COLO668 (cell line): ENCODE measurements around the gene ATP5ME.
"Not testable (repeated sequence)": the region's sequence is repeated elsewhere in the genome, so short reads cannot be mapped to it uniquely, and the experiment has no call there.

ENCODE experiments used
- DNase-seq: peaks from one replicate; lab custom pipeline; 2025; ENCODE audit not compliant: unreplicated experiment; lab: John Stamatoyannopoulos, UW

The ATP5ME gene

DNA sequence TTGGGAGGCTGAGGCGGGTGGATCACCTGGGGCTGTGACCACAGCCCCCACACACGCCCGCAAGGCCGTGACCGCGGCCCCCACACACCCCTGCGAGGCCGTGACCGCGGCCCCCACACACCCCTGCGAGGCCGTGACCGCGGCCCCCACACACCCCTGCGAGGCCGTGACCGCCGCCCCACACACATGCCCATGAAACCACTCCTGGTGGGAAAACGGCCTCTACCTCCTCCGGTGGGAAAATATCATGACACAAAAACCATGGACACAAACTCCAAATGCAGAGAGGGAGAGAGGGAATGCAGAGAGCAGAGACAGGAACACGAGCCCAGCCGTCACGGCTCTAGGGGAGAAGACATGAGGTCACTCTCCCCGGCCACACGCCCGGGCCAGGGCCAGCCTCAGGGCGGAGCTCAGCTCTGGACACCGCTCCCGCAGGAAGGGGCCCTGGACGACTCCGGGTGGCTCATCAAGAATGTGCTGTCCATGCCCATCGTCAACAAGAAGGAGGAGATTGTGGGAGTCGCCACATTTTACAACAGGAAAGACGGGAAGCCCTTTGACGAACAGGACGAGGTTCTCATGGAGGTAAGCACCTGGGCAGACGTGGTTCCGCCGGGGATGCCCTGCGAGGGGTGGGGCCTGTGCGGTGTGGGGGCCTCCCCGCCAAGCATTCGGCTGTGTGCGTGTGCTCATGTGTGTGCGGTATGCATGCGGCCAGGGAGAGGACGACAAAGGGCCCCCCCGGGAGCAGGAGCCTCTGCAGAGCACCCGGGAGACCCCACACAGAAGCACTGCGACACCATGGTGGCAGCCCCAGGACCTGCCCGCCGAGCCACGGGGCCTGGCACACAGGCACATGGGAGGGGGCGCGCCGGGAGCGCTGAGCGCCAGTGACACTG, 17.4 kb downstream of the ATP5ME start:
- no peak for DNase-seq

DNA sequence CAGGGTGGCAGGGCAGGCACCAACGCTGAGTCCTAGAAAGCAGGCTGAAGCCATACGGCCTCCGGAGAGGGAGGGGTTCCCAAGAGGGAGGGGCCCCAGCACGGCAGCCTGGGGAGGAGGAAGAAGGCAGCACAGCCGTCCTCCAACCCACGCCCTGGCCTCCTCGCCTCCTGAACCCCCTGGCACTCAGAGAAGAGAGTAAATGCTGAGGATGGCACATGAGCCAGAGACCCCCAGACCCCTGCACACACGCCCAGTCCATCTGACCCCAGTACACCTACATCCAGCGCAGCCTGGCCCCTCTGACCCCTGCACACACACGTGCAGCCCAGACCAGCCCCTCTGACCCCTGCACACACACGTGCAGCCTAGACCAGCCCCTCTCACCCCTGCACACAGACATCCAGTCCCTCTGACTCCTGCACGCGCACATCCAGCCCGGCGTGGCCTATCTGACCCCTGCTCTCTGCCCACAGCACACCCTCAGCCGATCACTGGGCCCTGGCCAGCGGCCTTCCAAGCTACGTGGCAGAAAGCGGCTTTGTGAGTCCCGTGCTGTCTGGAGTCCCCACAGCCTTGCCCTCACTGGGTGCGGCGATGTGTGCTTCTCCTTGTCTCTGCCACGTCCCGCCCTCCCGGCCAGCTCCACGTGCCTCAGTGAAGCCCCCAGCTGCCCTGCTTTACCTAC, 18.5 kb downstream of the ATP5ME start:
- no peak for DNase-seq

DNA sequence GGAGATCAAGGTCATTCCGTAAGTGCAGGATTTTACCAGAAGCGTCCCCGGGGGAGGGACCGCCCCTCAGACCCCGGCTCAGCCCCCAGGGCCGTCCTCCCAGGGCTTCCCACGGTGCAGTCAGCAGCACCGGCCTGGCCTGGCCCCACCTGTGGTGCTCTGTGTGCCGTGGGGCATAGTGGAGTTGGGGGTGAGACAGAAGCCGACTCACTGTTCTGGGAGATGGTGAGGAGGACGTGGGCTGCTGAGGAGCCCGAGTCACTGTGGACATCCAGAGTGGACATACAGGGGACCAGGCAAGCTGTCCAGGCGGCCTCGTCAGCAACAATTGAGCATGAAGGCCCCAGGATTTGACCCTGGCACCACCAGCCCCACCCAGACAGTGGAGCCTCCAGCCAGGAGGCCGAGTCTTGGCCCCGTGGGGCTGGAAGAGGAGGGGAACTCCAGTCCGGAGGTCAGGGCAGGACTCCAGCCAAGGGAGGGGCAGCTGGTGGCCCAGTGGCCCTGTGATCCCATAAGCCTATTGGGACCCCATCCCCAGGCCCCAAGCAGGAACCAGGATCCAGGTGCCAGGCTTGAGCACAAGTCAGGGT, 19.1 kb downstream of the ATP5ME start:
- DNase-seq: no peak

DNA sequence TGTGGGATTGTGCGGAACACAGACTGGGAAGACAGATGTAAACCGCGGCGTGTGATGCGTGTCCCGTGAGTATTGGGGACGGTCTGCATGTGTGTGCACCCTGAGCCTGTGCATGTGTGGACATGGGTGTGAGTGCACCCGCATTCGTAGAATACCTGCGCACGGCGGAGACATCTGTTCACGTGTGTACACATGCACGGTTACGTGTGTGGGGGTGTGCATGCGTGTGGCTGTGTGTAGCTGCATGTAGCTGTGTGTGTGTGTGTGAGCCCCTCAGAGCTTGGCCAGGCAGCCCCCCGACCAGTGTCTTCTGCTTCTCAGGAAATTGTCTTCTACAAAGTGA, 19.6 kb downstream of the ATP5ME start:
- no peak for DNase-seq

DNA sequence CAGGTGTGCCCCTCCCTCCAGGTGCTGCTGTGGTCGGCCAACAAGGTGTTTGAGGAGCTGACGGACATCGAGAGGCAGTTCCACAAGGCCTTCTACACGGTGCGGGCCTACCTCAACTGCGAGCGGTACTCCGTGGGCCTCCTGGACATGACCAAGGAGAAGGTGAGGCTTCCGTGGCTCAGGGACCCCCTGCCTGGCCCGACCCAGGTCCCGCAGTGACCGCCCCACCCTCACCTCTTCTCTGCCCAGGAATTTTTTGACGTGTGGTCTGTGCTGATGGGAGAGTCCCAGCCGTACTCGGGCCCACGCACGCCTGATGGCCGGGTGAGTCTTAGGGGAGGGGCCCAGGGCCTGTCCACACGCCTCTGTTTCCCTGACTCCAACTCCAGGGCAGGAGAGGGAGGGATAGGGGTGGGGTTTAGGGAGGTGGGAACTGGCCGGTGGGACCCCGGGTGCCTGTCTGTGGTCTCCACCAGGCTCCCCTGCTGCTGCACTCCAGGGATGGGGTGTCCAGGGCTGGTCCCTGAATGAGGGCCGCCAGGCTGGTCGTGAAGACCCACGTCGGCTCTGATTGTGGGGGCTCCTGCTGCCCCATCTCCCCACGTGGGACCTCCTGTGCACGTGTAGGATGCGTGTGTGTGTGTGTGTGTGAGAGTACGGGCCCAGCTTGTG, 20.1 kb downstream of the ATP5ME start:
- no peak for DNase-seq

DNA sequence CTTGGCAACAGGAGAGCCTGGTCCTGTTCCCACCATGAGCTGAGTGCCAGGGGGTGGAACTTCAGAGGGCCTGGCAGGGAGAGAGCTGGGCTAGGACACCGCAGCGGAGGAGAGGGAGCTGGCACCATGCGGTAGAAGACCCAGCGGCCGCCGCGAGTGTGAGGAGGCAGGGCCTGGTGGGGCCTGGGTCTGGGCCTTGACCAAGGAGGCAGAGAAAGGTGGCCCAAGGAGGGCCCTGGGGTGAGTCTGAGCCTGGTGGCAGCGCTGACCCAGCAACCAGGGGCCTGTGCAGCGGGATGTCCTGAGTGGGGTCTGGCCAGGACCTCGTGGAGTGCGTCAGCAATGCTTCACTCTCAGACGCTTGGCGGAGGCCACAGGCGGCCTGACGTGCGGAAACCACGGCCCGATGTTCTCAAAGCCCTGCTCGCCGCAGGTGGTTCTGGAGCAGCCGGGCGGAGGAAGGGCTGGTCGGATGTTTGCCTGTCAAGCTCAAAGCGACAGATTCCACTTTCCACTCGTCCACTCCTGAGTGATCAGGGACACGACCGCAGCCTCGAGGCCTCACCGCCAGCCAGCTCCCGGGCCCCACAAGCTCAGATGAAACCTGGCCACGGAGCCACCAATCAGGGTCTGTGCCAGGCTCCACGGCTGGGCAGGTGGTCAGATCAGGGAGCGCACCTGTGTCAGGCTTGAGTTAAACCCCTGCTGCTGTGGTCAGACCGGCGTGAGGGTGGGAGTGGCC, 20.8 kb downstream of the ATP5ME start:
- DNase-seq: no peak

DNA sequence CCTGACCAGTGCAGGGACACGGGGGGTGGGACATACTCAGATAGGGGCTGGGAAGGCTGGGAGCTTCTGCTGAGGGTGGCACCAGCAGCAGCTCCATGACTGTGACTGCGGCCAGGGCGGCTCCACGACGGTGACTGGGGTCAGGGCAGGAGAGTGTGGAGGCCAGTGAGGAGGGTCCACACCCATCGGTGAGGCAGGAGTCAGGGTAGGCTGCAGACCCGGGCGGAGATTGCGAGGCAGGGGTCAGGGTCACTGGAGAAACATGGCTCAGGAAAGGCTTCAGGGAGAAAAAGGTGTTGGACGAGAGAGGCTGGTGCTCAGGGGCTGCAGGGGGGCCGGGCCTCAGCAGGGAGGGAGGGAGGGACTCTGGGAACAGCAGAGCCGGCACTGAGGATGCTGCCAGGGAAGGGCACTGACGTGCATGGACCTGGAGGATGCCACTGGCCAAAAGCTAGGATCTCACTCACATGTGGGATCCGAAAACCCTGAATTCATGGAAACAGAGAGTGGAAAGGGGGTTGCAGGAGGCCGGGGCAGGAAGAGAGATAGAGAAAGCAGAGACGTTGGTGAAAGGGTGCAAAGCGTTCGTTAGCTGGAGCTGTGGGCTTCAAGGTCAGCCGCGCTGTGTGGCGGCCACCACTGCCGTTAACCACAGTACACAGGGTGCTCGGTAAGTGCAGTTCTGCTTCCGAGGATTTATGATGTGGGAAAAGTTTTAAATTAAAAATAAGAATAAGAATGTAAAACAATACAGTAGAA, 22.0 kb downstream of the ATP5ME start:
- no peak for DNase-seq

DNA sequence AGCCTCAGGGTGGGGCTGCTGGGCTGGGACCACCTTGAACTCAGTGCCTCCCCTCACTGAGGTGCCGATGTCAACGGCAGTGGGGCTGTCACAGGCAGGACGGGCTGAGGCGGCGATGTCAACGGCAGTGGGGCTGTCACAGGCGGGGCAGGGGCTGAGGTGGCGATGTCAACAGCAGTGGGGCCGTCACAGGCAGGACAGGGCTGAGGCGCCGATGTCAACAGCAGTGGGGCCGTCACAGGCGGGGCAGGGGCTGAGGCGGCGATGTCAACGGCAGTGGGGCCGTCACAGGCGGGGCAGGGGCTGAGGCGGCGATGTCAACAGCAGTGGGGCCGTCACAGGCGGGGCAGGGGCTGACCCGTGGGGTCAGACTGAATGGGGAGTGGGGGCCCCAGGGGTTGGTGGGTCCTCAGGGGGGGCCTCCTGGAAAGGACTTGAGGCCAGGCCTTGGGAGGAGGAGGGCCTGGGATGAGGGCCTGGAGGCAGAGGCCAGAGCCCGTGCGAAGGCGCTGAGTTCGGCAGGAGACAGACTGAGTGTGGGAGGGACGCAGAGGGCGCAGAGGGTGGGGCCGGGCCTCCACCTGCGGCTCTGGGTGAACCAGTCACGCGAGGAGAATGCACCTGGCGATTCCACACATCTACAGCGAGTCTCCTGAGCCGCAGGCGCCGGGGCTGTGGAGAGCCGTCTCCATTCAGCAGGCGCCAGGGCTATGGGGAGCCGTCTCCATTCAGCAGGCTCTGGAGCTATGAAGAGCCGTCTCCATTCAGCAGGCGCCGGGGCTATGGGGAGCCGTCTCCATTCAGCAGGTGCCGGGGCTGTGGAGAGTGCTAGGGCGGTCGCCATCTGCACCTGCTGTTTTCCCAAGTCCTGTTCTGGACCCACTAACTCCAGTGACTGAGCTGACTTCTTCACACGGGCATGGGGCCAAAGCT, 22.9 kb downstream of the ATP5ME start:
- peak; percentile 91 for DNase-seq

DNA sequence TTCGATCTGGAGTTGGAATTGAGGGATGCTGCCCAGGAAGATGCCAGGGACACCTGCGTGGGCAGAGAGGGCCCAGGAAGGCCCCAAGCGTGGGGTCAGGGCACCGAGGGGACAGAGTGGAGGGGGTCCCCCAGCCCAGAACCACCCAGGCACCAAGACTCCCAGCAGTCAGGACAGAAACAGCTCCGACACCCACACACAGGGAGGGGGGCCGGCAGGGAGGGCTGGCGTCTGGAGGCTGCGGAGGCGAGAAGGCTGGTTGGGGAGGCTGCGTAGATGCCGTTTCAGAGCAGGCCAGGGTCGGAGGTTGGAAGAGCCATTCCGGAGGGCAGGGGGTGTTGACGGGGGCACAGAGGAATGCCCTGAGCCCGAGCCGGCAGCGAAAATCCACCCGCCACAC, 23.6 kb downstream of the ATP5ME start:
- no peak for DNase-seq

DNA sequence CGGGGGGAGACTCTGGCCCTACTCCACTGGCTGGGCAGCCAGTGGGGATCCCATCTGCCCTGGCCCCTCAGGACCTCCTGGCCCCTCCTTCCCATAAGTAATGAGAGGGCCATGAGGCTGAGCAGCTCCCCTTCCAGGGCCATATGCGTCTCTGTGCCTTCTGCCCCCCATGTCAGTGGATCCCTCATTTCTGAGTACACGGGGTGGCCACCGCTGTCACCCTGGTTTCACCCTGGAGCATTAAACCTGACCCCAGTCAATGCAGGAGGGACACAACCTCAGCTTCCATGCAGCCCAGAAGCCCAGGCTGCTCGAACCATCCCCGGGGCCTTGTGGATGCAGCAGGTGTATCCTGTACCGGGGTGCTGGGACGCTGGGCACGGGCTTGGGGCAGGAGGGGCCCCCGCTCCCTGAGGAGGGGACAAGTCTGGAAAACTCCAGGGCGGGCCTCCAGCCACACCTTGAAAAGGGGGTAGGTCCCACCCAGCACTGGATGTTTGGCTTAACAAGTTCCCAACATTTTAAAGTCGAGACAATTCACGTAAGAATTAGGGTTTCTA, 24.2 kb downstream of the ATP5ME start:
- DNase-seq: no peak

DNA sequence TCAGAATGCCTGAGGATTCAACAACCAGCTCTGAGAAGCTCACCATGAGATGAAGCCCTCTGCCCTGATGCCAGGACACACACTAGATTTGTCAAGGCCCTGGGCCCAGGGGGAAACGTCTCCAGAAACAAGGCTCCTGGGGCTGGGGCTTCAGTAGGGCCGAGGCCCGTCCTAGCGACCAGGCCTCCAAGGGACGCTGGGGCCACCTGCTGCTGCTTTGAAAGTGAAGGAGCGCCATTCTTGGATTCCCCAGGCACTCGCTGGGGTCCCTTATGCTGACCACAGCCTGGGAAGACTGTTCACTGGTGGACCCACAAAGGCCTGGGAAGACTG, 24.8 kb downstream of the ATP5ME start:
- no peak for DNase-seq

DNA sequence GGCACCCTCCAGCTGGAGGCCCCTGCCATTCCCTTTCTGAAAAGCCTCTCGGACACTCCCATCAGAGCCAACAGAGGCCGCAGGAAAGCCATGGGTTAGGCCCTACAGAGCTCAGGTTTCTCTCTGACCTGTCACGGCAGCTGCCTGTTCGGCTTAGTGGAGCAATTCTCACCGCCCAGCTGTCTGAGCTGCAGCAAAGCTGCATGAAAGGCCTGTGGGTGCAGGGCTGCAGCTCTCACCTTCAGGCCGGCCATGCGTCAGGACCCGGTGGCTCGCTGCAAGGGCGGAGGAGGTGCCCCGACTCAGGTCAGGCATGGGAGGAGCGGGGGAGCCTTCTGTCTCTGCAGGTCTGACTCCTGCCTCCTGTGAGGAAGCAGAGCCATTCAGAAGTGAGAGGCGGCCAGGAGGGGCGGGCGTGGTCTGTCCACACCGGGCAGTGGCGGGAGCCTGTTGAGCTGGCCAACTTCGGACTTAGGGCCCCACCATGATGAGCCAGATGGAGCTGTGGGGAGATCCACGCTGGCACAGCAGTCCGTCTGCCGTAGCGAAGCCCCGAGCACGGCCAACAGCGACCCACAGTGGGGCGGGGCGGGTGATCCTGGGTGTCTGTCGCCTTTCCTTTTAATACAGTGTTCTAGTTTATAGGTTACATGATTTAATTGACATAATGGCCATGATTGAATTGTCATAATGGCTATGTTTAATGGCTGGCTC, 25.3 kb downstream of the ATP5ME start:
- peak; percentile 67 for DNase-seq

DNA sequence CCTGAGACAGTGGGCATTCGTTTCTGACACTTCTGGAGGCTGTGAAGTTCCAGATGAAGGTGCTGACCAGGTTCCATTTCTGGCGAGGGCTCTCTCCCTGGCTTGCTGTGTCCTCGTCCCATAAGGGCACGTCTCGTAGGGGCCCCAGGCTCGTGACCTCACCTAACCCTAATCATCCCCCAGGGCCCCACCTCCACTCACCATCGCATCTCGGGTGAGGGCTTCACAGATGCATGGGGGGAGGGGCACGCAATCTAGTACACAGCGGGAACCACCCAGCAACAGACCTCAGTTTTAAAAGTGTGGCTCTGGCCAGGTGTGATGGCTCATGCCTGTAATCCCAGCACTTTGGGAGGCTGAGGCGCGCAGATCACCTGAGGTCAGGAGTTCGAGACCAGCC, 26.6 kb downstream of the ATP5ME start:
- DNase-seq: no peak

DNA sequence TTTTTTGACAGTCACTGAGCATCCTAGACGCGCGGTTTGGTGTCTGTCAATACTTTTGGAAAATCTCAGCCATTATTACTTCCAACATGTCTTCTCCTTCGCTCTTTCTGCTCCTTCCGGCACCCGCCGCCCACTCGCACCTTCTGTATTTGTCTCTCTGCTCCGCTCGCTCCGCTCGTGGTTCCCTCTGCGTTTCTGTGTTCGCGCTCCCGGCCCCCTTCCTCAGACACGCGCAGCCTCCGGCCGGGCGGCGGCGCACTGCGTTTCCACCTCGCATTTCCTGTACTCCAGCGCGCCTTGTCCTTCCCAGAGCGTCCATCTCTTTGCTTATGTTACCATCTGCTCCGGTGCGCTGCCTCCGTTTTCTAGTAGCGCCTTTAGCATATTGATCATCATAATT, 27.6 kb downstream of the ATP5ME start:
- DNase-seq: no peak

DNA sequence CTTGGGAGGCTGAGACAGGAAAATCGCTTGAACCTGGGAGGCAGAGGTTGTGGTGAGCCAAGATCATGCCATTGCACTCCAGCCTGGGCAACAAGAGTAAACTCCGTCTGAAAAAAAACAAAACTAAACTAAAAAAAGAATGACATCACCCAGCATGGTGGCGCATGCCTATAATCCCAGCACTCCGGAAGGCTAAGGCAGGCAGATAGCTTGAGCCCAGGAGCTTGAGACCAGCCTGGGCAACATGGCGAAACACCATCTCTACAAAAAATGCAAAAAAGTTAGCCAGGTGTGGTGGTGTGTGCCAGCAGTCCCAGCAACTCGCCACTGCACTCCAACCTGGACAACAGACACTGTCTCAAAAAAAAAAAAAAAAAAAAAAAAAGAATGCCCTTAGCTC, 31.7 kb downstream of the ATP5ME start:
- DNase-seq: not testable (repeated sequence)

DNA sequence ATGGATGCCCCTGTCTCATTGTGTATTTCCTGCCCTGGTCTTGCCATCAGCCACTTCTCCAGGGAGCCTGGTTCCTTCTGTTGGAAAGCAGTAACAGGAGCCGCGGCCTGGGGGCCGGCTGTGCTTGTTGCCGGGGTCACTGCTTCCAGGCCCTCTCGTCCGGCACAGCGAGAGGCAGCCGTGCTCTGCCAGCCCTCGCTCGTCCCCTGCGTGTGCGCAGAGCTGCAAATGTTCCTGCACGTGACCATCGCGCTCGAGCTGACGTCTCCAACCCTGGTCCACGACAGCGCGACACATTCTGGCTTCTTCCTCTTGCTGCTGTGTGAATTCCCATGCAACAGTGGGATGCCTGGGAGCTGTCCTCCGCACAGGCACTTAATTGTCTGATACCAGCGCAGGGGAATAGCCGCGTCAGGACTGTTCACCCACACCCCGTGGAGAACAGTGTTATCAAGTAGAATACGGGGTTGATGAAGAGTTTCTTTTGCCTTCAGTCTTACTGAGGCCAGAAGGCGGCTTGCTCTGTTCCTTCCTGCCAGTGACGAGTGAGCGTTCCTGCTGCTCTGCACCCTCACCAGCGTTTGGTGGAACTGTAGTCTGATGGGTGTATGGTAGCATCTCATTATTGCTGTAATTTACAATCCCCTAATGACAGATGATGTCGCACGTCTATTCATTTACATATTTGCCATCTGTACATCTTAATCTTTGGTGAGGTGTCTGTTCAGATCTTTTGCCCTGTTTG, 36.4 kb downstream of the ATP5ME start:
- DNase-seq: no peak

DNA sequence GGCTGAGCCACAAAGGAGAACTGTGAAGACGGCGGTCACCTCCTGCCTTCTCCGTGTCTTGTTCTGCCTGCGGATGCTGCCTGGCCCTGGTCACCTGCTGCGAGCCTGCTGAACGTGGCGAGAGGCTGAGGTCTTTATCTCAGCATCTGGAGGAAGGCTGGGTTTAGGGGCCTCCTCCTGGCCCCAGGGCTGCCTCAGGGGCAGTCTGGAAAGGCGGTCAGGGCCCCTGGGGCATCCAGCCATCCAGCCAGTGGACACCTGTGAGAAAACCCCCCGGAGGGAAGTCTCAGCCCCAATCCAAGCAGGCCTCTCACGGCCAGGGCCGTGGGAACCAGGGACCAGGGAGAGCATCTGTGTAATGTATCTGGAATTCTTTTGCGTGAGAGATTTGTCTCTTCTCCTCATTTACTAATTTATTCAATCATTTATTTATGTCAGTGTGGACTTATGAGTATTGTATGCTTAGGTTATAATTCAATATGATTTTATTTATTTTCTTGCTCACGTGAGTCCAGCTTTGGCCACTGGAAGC, 37.4 kb downstream of the ATP5ME start:
- no peak for DNase-seq
